NCI-H82 treated with DMSO at 0.1 percent for 48 hours (cell line): Measurements from ENCODE around the gene CLIP4.
"Not testable (repeated sequence)": the region's sequence is repeated elsewhere in the genome, so short reads cannot be mapped to it uniquely, and the experiment has no call there.

Experiments used
- DNase-seq: peaks from one replicate; lab custom pipeline; 2025; ENCODE audit not compliant: unreplicated experiment; lab: John Stamatoyannopoulos, UW

Gene CLIP4

DNA sequence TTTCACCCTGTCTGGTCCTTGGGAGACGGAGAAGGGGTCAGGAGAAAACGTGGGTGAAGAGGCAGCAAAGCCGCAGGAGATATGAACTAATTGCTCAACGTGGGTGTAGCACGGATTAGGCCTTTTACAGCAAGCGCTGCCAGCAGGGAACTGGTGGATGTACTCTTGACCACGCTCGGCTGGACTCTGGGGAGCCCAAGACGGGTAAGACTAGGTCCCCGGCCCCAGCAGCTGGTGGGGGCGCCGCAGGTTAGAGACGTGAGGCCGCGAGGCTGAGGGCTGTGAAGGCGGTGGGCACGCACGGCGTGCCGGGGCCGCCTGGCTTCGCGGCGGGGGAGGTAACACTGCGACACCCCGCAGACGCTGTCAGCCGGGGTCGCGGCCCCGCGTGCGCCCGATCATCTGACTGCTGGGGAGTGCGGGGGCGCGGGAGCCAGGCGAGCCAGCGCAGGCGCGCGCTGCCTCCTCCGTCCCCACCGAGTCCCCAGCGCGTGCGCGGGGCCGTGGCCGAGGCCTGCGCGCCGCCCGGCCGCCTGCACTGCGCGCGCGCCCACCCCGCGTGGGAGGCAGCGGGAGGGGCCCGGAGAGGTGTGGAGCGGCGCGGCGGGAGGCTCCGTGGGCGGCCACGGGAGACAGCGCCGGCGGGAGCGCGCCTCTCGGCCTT, at the start of gene CLIP4:
TSS of gene CLIP4 (plus strand) at position 470 of the 664 bp plus-strand sequence. CDS start 5,974 bp downstream, outside the sequence.
- no peak for DNase-seq

DNA sequence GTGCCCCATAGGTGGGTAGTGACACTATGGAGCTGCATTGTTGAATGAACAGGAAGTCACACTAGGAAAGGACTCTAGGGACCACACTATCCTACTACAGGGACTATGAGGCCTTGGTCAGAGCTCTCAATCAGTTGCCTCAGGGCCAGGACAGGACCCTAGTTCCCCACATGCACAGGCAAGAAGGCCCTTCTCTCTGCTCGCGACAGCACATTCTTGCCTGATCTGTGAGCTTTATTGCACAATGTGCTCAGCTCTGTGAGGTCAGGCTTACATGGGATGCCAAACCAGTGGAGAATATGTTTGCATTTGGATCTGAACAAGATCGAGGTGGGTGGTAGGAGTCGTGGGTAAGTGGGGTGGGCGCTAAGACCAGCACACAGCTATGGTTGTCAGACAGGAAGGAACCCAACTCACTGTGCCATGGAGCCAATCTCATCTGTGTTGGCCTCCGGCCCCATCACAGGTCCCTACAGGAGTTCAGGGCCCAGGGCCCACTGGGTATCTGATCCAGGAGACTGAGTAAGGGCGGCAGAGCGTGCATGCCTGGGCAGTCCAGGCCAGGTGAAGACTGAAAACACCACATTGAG, 48.8 kb upstream of the CLIP4 start:
- DNase-seq = no peak

DNA sequence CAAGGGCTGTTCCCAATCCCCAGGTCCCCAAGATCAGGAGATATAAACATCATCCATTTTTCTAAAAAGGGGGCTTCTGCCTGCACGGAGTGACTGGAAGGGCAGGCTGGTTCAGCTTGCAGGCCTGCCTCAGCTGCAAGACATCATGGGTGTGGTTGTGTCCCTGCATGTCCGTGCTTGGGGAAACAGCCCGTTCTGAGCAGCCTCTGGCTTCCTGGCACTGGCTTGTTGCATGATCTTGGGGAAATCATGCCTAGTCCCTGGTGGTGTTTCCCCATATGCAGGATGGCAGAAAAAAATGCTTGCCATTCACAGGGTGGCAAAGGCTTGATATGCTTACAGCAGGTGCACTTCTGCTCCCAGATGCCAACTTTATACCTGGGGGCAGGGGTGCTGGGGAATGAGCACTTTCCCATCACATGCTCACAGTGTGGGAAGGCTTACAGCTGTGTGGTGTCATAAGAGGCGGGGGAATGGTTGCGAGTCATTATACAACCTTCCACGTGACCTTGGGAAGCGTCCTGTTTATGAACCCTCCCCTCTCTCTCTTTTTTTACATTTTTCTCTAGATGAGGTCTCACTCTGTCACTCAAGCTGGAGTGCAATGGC, 48.1 kb upstream of the CLIP4 start:
- no peak for DNase-seq

DNA sequence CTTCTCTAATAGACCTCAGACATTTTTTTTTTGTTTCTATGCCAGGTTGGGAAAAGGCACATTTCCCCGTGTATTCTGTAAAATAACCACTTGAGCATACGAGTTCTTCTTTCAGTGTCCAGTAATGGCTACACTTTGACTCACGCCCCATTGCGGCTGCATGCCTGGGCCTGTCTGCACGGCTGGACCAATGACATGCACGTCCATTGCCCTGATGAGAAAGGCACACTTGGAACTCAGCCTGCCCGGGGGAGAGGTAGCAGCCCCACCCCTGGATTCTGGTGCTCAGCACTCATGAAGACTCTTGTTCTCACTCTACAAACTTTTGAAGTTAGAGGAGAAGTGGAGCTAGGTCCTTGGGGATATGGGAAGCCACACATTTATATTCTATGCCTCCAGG, 46.7 kb upstream of the CLIP4 start:
- DNase-seq = no peak

DNA sequence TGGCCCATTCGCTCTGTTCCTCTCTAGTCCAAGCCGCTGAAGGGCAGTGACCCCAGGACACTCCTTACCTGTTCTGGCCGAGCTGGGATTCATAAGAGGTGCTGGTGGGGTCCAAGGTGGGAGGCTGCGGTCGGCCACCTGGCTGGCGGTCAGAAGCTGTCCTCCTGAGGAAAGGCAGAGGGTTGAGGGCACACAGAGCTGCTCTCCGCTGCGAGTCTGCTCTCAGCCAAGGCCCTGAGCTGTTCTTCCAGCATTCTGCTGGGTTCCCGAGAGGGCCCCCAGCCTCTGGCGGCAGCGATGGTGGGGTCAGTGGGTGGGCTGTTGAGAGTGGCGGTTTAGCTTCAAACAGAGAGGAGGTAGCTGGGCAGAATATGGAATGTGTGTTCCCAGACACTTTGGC, 44.7 kb upstream of the CLIP4 start:
- no peak for DNase-seq

- no peak for DNase-seq
Observed at GRCh38 chr2:29071032-29071975, 43.9 kb upstream of the CLIP4 start.

GRCh38 chr2:29072251-29072650, 43.0 kb upstream of the CLIP4 start:
- DNase-seq = no peak

DNA sequence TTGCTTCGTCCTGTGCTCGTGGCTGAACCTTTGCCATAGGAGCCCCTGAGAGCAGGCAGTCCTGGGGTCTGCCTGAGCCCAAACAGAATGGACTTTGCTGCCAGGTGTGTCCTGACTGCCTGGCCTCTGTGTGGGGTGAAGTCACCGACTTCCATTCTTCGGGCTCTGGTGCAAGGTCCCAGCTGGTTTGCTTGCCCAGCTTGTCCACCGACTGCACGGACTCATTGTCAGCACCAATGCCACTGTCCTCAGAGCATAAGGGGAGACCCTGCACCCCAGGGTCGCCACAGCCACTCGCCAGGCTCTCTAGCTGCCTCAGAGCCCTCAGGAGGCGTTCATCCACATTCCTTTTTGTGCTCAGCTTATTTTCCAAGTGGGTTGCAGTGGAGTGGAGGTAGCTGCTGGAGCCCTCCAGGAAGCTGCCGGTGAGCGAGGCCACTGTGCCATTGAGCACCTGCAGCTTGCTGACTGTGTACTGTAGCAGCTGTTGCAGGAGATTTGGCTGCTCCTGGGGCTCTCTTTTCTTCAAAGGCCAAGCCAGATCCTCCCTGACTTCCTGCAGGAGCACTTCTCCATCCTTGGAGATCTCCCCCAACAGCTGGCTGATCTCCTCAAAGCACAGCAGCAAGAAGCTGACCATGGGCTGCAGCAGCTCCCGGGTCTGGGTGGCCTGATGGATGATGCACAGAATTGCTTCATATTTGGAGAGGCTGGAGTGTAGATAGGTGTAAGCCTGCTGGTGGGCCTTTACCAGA, 42.1 kb upstream of the CLIP4 start:
- DNase-seq = no peak

DNA sequence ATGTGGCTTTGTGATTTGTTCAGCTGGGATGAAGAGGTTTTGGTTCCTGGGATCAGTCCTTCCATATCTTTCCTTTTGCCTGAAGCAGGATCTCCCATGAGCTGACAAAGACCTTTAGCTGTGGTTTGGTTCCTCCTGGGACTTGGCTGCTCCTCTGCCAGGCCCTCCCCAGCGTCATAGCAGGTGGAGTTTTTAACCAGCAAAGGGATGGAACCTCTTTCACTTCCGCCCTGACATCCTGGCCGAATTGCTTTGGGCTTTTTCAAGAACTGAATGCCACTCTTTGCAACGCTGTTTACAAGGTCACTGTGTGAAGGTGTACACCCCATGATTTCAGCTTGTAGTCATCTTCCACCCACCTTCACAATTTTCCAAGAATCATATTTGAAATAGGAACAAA, 41.3 kb upstream of the CLIP4 start:
- no peak for DNase-seq

DNA sequence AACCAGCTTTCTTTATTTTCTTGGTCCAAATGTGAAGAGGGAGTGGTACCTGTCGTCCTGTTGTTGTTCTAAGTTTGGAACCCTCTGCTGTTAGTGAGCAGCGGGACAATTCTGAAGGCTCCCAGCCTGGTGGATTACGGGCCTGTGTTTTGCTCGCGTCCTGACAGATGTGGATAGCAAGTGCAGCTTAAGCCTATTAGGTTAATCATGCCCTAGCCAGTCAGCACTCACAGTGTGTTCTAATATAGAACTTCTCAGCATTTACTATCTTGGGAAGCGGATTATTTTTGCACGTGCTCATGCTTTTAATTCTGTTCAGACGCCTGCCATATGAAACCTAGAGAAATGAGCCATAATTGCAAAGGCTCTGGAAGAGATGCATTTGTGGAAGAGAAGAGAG, 40.8 kb upstream of the CLIP4 start, which contains the start of gene PCARE:
TSS of gene PCARE (minus strand) at position 113 of the 400 bp plus-strand sequence. CDS start 262 bp downstream, outside the sequence.
- peak; percentile 99 for DNase-seq

DNA sequence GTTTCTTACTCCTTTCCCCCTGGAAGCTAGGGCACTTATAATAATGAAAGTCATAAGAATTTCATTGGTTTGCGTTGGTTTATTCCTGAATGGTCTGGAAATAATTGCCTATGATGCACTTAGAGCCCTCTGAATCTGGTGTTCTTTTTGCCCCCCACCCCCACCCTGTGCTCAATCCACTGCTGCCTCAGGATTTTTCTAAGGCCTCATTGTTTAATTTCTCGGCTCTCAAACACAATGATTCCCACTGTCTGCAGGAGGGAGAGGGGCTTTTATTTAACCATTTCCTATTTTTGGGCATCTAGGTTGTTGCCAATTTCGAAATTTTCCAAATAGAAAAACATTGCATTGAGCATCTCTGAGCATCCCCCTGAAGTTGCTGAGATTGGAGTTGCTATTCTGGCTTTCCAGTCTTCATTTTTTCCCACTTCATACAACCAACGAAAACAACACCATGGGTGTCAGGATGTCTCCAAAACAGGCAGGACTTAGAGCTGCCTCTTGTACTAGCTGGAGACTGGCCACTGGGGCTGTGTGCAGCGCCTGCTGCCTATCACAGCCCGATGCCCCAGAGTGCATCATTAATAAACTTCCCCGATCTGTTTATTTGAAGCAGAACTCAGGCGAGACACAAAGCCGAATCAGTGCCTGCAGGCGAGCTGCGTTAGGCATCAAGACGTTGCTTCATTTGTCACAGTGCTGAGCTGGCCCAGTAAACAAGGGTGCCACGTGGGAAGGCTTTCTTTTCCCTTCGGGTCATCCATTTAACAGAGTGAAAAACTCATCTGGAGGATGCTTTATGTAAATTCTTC, 39.1 kb upstream of the CLIP4 start:
- no peak for DNase-seq

GRCh38 chr2:29079887-29080286, 35.3 kb upstream of the CLIP4 start:
- no peak for DNase-seq

DNA sequence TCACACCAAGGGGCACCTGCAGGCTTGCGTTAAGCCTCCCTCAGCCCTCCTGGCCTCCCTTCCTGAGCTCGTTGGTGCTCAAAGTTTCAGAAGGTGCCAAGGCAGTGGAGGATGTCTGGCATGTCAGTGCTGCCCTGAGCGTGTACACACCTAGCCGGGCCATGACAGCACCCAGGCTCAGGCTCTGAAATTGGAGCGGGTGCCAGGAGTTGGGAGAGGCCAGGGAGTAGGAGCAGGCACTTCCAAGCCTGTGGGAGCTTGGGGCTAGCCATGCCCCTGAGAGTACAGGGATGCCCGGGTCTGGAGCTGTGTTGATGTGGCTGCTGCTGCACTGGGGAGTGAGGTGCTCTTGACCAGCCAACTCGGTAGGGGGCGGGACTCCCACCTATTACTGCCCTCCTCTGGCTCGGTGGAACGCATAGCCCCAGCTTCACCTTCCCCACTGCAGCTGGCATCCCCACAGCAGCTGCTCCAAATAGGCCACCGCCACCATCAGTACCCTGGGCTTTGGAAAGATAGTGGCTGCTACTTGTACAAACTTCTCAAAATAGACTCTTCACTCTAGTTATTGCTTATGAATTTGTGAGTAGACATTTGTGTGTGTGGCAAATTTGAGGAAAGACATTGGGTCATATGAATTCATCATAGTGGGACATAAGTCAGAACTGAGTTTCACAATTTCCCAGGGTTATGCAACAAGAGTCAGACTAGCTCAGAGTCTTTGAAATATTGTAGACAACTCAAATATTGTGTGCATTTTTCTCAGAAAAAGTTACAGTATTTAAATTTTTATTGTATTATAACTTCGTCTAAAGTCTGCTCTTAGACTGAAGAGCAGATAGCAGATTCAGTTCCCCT, 34.1 kb upstream of the CLIP4 start:
- no peak for DNase-seq

GRCh38 chr2:29082804-29083495, 32.3 kb upstream of the CLIP4 start:
- DNase-seq = no peak

GRCh38 chr2:29084554-29084953, 30.7 kb upstream of the CLIP4 start:
- DNase-seq = no peak

GRCh38 chr2:29090311-29090710, 24.9 kb upstream of the CLIP4 start:
- not testable (repeated sequence) for DNase-seq

- no peak for DNase-seq
Observed at GRCh38 chr2:29096969-29097368, 18.2 kb upstream of the CLIP4 start.

GRCh38 chr2:29097569-29097968, 17.6 kb upstream of the CLIP4 start:
- DNase-seq = no peak
